ENCODE measurements around the gene POLR2E.

Gene POLR2E

DNA sequence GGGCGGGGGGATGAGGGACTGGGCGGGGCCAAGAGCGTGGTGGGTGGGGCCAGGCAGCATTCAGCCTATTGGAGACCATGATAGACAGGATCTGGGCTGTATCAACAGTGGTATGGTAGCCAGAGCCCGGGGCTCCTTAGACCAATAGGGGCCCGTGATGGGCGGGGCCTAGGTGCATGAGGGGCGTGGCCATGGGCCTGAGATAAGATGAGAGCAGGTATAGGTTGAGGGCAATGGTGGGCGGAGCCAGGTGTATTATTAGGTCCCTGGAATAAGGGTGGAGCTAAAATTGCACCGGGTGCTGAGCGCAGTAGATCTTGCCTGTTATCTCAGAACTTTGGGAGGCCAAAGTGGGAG lies 50.0 kb downstream of the POLR2E start:
- Histone ChIP-seq H3K27me3 (ENCODE audit: insufficient read depth, poor library complexity, severe bottlenecking) (no peaks in the 10 kb centered on the region), H3K27ac (replicated peaks) (no peak overlapping the region), H3K4me3 (replicated peaks; ENCODE audit: insufficient read depth, low read length) (no peak overlapping the region)
- DNase-seq (ENCODE audit: low read depth in 1 of 2, low spot score in 1 of 2) = no peak
- no peak for TF ChIP-seq POLR2AphosphoS5 (IDR thresholded peaks at IDR 0.05; ENCODE audit: low read depth)

GRCh38 chr19:1042689-1043511 lies 52.3 kb downstream of the POLR2E start:
- Histone ChIP-seq H3K27ac (replicated peaks) (no peak overlapping the region), H3K27me3 (ENCODE audit: insufficient read depth, poor library complexity, severe bottlenecking) (no peaks in the 10 kb centered on the region), H3K4me3 (replicated peaks; ENCODE audit: insufficient read depth, low read length) (no peak overlapping the region)
- TF ChIP-seq GABPA (IDR thresholded peaks at IDR 0.05; ENCODE audit: low read depth) = no peak
- no peak for DNase-seq (ENCODE audit: low read depth in 1 of 2, low spot score in 1 of 2)

DNA sequence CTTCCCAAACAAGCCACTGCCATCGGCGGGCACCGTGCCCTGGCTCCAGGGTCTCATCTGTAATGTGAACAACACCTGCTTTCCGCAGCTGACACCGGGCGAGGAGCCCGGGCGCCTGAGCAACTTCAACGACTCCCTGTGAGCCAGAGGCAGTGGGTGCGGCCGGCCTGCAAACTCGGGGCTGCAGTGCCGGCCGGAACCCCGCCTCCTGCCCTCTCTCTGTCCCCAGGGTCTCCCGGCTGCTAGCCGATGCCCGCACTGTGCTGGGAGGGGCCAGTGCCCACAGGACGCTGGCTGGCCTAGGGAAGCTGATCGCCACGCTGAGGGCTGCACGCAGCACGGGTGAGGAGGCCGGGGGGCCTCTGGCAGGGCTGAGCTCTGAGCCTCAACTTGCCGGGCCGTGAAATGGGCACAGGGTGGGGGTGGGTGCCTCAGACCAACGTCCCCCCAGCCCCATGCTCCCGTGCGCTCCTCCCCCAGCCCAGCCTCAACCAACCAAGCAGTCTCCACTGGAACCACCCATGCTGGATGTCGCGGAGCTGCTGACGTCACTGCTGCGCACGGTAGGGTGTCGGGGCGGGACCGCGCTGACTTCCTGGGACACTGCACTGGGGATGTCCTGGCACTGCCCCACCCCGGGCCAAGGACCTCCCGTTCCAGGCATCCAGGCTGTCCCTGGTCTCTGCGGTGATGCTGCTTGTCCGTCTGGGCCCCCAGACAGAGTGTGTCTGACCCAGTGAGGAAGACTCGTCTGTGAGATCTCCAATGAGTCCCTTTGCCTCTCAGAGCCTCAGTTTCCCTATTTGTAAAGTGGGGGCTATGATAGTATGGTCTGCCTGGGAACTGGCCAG lies 53.1 kb downstream of the POLR2E start:
- H3K4me3 ChIP-seq (replicated peaks; ENCODE audit: insufficient read depth, low read length) = no peak overlapping the region

DNA sequence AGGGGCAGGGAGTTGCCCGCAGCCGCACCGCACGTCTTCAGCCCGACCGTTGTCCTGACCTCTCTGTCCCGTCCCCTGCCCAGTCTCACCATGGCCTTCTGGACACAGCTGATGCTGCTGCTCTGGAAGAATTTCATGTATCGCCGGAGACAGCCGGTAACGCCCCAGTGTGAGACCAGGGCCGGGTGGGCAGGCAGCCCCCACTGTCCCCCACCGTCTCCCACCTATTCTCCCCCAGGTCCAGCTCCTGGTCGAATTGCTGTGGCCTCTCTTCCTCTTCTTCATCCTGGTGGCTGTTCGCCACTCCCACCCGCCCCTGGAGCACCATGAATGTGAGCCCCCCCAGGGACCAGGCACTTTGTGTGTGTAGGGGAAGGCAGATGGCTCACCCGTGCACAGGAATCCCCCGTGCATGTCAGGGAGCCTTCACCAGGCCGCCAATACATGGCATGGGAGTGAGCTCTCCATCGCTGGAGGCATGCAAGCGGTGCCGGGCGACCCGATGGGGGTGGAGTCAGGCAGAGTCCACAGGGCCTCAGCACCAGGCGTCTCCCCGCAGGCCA lies 53.8 kb downstream of the POLR2E start:
- no peak for DNase-seq (ENCODE audit: low read depth in 1 of 2, low spot score in 1 of 2)
- H3K4me3 ChIP-seq (replicated peaks; ENCODE audit: insufficient read depth, low read length) = peak overlapping the region; percentile 1; the same call in 1 of the 2 replicates
- H3K27ac ChIP-seq (replicated peaks) = no peak overlapping the region
- TF ChIP-seq GABPA (IDR thresholded peaks at IDR 0.05; ENCODE audit: low read depth) = no peak
- no peak for TF ChIP-seq REST (IDR thresholded peaks at IDR 0.05; ENCODE audit: insufficient replicate concordance, low read depth)
- no peak for TF ChIP-seq SPI1 (IDR thresholded peaks at IDR 0.05; ENCODE audit: borderline replicate concordance, low read depth)
- TF ChIP-seq POLR2AphosphoS5 (IDR thresholded peaks at IDR 0.05; ENCODE audit: low read depth) = no peak
- TF ChIP-seq CTCF (IDR thresholded peaks at IDR 0.05; ENCODE audit: insufficient read depth, low read length) = no peak
- no peaks in the 10 kb centered on the region for H3K27me3 ChIP-seq (ENCODE audit: insufficient read depth, poor library complexity, severe bottlenecking)

More for the DNA sequence above, 53.1 kb downstream of the POLR2E start:
- Histone ChIP-seq H3K27ac (replicated peaks) (no peak overlapping the region), H3K27me3 (ENCODE audit: insufficient read depth, poor library complexity, severe bottlenecking) (no peaks in the 10 kb centered on the region)
- no peak for DNase-seq (ENCODE audit: low read depth in 1 of 2, low spot score in 1 of 2)
- TF ChIP-seq CTCF (IDR thresholded peaks at IDR 0.05; ENCODE audit: insufficient read depth, low read length) (no peak), POLR2AphosphoS5 (IDR thresholded peaks at IDR 0.05; ENCODE audit: low read depth) (no peak), REST (IDR thresholded peaks at IDR 0.05; ENCODE audit: insufficient replicate concordance, low read depth) (no peak), SPI1 (IDR thresholded peaks at IDR 0.05; ENCODE audit: borderline replicate concordance, low read depth) (no peak), GABPA (IDR thresholded peaks at IDR 0.05; ENCODE audit: low read depth) (no peak)
